Measurements from ENCODE around the gene CFAP65. TPM values are rescaled to one million over a fixed set of nuclear protein-coding genes. Genes with fewer than 3 reads are reported as not detected.

Gene CFAP65
- total and polyA plus RNA-seq, 9 of the 15 experiments (the other 6 are each of a cell fraction or from before 2014, with no cell fraction given): not detected

DNA sequence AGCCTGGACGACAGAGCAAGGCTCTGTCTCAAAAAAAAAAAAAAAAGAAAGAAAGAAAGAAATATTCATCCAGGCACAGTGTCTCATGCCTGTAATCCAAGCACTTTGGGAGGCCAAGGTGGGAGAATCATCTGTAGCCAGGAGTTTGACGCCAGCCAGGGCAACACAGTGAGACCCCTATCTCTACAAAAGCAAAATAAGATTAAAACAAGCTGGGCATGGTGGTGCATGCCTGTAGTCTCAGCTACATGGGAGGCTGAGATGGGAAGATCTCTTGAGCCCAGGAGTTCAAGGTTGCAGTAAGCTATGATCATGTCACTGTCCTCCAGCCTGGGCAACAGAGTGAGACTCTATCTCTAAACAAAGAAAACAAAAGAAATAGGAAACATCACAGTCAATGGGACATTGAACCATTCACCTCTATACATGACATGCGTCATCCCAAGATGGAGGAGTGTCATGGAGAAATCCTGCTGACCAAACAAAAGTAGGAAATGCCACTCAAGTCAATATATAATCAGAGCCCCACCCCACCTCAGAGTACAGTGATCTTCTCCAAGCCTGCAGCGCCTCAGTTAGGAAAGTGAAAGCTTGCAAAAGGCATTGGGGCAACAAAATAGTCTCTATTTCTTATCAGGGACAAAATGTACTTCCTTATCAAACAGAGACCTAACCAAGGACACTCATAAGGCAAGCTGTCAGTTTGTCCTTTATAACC is 66.1 kb downstream of the CFAP65 start (continued):
- TF ChIP-seq HDAC1 (IDR thresholded peaks at IDR 0.05): no peak
- TF ChIP-seq MYBL2 (IDR thresholded peaks at IDR 0.05; ENCODE audit: low read depth): no peak
- TF ChIP-seq MYBL2 (CRISPR knock-in tag; IDR thresholded peaks at IDR 0.05; ENCODE audit: borderline replicate concordance): no peak
- no peak for TF ChIP-seq TEAD2 (tag; IDR thresholded peaks at IDR 0.05)
- TF ChIP-seq RAD21 (CRISPR knock-in tag; conservative IDR thresholded peaks at IDR 0.05 in 1 of 2, IDR thresholded peaks at IDR 0.05 in 1 of 2): peak; percentile 44 to 58
- no peak for TF ChIP-seq MTA2 (IDR thresholded peaks at IDR 0.05; ENCODE audit: low read depth)
- TF ChIP-seq, protein P1, sequence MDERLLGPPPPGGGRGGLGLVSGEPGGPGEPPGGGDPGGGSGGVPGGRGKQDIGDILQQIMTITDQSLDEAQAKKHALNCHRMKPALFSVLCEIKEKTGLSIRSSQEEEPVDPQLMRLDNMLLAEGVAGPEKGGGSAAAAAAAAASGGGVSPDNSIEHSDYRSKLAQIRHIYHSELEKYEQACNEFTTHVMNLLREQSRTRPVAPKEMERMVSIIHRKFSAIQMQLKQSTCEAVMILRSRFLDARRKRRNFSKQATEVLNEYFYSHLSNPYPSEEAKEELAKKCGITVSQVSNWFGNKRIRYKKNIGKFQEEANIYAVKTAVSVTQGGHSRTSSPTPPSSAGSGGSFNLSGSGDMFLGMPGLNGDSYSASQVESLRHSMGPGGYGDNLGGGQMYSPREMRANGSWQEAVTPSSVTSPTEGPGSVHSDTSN (CRISPR knock-in tag; IDR thresholded peaks at IDR 0.05; ENCODE audit: low read depth): no peak
- TF ChIP-seq, protein P1 (tag; conservative IDR thresholded peaks at IDR 0.05; ENCODE audit: low read depth): peak; percentile 79
- TF ChIP-seq PHB2 (IDR thresholded peaks at IDR 0.05; ENCODE audit: low read depth): no peak
- TF ChIP-seq, protein P2, sequence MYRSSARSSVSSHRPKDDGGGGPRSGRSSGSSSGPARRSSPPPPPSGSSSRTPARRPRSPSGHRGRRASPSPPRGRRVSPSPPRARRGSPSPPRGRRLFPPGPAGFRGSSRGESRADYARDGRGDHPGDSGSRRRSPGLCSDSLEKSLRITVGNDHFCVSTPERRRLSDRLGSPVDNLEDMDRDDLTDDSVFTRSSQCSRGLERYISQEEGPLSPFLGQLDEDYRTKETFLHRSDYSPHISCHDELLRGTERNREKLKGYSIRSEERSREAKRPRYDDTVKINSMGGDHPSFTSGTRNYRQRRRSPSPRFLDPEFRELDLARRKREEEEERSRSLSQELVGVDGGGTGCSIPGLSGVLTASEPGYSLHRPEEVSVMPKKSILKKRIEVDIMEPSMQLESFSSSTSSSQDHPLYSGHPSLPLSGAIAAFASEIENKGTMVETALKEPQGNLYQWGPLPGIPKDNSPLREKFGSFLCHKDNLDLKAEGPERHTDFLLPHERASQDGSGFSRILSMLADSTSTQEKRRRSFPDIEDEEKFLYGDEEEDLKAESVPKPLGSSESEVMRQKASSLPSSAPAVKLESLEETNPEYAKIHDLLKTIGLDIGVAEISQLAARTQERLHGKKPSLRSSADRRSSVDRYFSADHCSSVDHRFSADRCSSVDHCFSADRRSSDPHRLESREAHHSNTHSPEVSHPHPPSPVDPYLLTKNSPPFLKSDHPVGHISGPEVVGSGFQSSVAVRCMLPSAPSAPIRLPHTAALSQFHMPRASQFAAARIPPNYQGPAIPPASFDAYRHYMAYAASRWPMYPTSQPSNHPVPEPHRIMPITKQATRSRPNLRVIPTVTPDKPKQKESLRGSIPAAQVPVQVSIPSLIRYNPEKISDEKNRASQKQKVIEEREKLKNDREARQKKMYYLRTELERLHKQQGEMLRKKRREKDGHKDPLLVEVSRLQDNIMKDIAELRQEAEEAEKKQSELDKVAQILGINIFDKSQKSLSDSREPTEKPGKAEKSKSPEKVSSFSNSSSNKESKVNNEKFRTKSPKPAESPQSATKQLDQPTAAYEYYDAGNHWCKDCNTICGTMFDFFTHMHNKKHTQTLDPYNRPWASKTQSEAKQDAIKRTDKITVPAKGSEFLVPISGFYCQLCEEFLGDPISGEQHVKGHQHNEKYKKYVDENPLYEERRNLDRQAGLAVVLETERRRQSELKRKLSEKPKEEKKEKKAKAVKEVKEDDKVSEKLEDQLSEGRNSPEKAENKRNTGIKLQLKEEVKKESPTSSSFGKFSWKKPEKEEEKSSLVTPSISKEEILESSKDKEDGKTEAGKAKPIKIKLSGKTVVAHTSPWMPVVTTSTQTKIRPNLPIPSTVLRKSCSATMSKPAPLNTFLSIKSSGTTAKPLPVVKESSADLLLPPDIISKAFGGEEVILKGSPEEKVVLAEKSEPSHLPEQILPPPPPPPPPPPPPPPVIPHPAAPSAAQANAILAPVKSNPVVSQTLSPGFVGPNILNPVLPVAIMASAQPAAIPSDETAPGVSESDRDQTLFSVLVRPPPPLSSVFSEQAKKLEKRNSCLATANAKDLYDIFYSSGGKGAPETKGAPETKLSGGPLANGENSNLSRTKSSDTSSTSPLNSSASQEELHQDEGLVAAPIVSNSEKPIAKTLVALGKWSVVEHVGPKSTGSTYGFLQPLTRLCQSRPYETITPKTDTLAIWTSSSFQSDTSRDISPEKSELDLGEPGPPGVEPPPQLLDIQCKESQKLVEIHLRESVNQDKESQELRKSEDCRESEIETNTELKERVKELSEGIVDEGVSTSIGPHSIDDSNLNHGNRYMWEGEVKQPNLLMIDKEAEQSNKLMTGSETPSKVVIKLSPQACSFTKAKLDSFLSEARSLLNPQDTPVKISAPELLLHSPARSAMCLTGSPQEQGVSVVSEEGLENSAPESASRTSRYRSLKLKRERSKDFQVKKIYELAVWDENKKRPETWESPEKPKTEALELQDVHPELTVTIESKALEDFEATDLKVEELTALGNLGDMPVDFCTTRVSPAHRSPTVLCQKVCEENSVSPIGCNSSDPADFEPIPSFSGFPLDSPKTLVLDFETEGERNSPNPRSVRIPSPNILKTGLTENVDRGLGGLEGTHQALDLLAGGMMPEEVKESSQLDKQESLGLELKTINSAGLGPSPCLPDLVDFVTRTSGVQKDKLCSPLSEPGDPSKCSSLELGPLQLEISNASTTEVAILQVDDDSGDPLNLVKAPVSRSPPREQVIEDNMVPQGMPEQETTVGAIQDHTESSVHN (IDR thresholded peaks at IDR 0.05; ENCODE audit: borderline replicate concordance in 1 of 2, low read depth in 1 of 2): no peak
- TF ChIP-seq HNRNPL (IDR thresholded peaks at IDR 0.05; ENCODE audit: low read depth, low read length): no peak
- peak; percentile 45; the same call in 1 of the 2 replicates for TF ChIP-seq MAFK (IDR thresholded peaks at IDR 0.05; ENCODE audit: low read length)
- peak; percentile 92 for TF ChIP-seq MAFG (tag; conservative IDR thresholded peaks at IDR 0.05)
- TF ChIP-seq, protein P3, sequence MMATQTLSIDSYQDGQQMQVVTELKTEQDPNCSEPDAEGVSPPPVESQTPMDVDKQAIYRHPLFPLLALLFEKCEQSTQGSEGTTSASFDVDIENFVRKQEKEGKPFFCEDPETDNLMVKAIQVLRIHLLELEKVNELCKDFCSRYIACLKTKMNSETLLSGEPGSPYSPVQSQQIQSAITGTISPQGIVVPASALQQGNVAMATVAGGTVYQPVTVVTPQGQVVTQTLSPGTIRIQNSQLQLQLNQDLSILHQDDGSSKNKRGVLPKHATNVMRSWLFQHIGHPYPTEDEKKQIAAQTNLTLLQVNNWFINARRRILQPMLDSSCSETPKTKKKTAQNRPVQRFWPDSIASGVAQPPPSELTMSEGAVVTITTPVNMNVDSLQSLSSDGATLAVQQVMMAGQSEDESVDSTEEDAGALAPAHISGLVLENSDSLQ (IDR thresholded peaks at IDR 0.05): peak; percentile 63
- TF ChIP-seq ZNF561 (CRISPR knock-in tag; conservative IDR thresholded peaks at IDR 0.05): no peak
- no peak for TF ChIP-seq SETDB1 (IDR thresholded peaks at IDR 0.05; ENCODE audit: low read length)

All from K562 (cell line).